HPDE6-E6E7 (cell line): Measurements from ENCODE around the gene MRPL36.

Experiments used
- DNase-seq: peaks from one replicate; pipeline ENCODE4 v3.0.0; 2011; ENCODE audit warnings: missing footprints; ENCODE audit errors: extremely low spot score

Gene MRPL36

GRCh38 chr5:1764606-1764960 lies 35.1 kb downstream of the MRPL36 start:
- no peak for DNase-seq

- no peak for DNase-seq
Observed at GRCh38 chr5:1763960-1764605, 35.6 kb downstream of the MRPL36 start.

GRCh38 chr5:1763548-1763911 lies 36.1 kb downstream of the MRPL36 start:
- peak; percentile 54 for DNase-seq

- no peak for DNase-seq
Observed at GRCh38 chr5:1762883-1763547, 36.6 kb downstream of the MRPL36 start.

- DNase-seq = no peak
Observed at GRCh38 chr5:1762121-1762882, 37.3 kb downstream of the MRPL36 start.

GRCh38 chr5:1761453-1761755 lies 38.2 kb downstream of the MRPL36 start:
- no peak for DNase-seq

GRCh38 chr5:1760656-1761452 lies 38.8 kb downstream of the MRPL36 start:
- no peak for DNase-seq

GRCh38 chr5:1760231-1760630 lies 39.4 kb downstream of the MRPL36 start:
- DNase-seq = no peak

- DNase-seq = no peak
Observed at GRCh38 chr5:1759378-1759970, 40.2 kb downstream of the MRPL36 start.

GRCh38 chr5:1758574-1758973 lies 41.1 kb downstream of the MRPL36 start:
- no peak for DNase-seq

GRCh38 chr5:1757511-1757910 lies 42.1 kb downstream of the MRPL36 start:
- no peak for DNase-seq

- DNase-seq = no peak
Observed at GRCh38 chr5:1756481-1756880, 43.2 kb downstream of the MRPL36 start.

GRCh38 chr5:1755321-1755949 lies 44.2 kb downstream of the MRPL36 start:
- DNase-seq = no peak

- no peak for DNase-seq
Observed at GRCh38 chr5:1754531-1755220, 45.0 kb downstream of the MRPL36 start.

GRCh38 chr5:1753490-1753889 lies 46.1 kb downstream of the MRPL36 start:
- DNase-seq = no peak

- DNase-seq = no peak
Observed at GRCh38 chr5:1752881-1753280, 46.8 kb downstream of the MRPL36 start.

GRCh38 chr5:1751864-1752822 lies 47.5 kb downstream of the MRPL36 start:
- DNase-seq = no peak

- DNase-seq = no peak
Observed at GRCh38 chr5:1751026-1751863, 48.4 kb downstream of the MRPL36 start.

- DNase-seq = no peak
Observed at GRCh38 chr5:1750469-1750868, 49.2 kb downstream of the MRPL36 start.
